K562 (cell line): ENCODE results near the gene MCM9.

Source experiments
- FOXP1 ChIP-seq: sonication (generic); formaldehyde crosslinking; IDR thresholded peaks from 2 replicates; pipeline ENCODE4 v1.8.0; 2022; ENCODE audit warnings: mild to moderate bottlenecking, missing genetic modification reagents
- MTA3 ChIP-seq: fragments of 450-650 bp; formaldehyde crosslinking; IDR thresholded peaks from 2 replicates; pipeline ENCODE4 v1.6.1; 2017; ENCODE audit warnings: mild to moderate bottlenecking, borderline replicate concordance
- PHF20 ChIP-seq: fragments of 450-650 bp; IDR thresholded peaks from 2 replicates; pipeline ENCODE4 v1.6.1; 2018; ENCODE audit not compliant: partially characterized antibody
- POLR2AphosphoS5 ChIP-seq: IDR thresholded peaks from 2 replicates; pipeline ENCODE4 v1.6.1; 2011; ENCODE audit warnings: mild to moderate bottlenecking, low read depth, low read length, moderate library complexity; ENCODE audit not compliant: control insufficient read depth, insufficient read depth
- PURB ChIP-seq: sonication (generic); formaldehyde crosslinking; IDR thresholded peaks from 2 replicates; pipeline ENCODE4 v1.9.0; 2021; ENCODE audit warnings: low read depth, mild to moderate bottlenecking, missing genetic modification reagents
- ZFP36 ChIP-seq: fragments of 150-350 bp; IDR thresholded peaks from 2 replicates; pipeline ENCODE4 v1.6.1; 2018; ENCODE audit warnings: low read length, low read depth; ENCODE audit not compliant: partially characterized antibody
- ZKSCAN1 ChIP-seq: fragments of 150-350 bp; IDR thresholded peaks from 2 replicates; pipeline ENCODE4 v1.6.1; 2016; ENCODE audit warnings: low read depth, low read length
- ZNF282 ChIP-seq: sonication (generic); formaldehyde crosslinking; IDR thresholded peaks from 2 replicates; pipeline ENCODE4 v1.8.1; 2023; ENCODE audit warnings: missing genetic modification reagents
- TF ChIP-seq, protein P1 (sequence below), 3 experiments: IDR thresholded peaks in 2 of 3; conservative IDR thresholded peaks in 1 of 3; 2 replicates each; pipeline ENCODE4 v1.5.1; 2011 to 2012; ENCODE audit warnings: low read length in 3 of 3, mild to moderate bottlenecking in 3 of 3, control low read depth in 2 of 3, improper control_type of control experiment in 1 of 3, inconsistent platforms in 1 of 3, low read depth in 1 of 3, mixed read lengths in 1 of 3, moderate library complexity in 1 of 3; ENCODE audit not compliant: insufficient read depth in 2 of 3
- TF ChIP-seq, protein P2 (sequence below): fragments of 450-650 bp; IDR thresholded peaks from 2 replicates; pipeline ENCODE4 v1.6.1; 2016; ENCODE audit warnings: low read depth
- TF ChIP-seq, protein P3 (sequence below): sonication (generic); formaldehyde crosslinking; IDR thresholded peaks from 2 replicates; pipeline ENCODE4 v1.5.0; 2020; ENCODE audit warnings: missing genetic modification reagents
- TF ChIP-seq, protein P4 (sequence below): sonication (generic); formaldehyde crosslinking; IDR thresholded peaks from 2 replicates; pipeline ENCODE4 v1.9.0; 2022; ENCODE audit warnings: mild to moderate bottlenecking, missing genetic modification reagents

DNA sequence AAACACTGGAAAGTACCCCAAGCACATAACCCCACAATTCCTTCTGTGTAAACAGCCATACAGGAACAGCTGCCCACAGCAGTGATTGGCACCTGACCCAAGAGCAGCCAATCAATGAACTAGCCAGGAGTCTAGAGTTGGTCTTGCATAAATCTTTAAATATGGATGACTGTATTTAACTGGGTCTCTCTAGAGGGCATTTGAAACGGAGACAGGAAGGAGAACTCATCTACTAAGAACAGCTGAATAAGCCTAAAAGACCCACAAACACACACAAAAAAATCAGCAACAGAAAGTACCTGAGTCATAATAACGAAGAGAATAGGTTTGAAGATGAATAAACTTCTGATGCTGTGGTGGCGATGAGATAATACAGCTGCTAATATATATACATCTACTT is 90.0 kb downstream of the MCM9 start:
- TF ChIP-seq, protein P1, sequence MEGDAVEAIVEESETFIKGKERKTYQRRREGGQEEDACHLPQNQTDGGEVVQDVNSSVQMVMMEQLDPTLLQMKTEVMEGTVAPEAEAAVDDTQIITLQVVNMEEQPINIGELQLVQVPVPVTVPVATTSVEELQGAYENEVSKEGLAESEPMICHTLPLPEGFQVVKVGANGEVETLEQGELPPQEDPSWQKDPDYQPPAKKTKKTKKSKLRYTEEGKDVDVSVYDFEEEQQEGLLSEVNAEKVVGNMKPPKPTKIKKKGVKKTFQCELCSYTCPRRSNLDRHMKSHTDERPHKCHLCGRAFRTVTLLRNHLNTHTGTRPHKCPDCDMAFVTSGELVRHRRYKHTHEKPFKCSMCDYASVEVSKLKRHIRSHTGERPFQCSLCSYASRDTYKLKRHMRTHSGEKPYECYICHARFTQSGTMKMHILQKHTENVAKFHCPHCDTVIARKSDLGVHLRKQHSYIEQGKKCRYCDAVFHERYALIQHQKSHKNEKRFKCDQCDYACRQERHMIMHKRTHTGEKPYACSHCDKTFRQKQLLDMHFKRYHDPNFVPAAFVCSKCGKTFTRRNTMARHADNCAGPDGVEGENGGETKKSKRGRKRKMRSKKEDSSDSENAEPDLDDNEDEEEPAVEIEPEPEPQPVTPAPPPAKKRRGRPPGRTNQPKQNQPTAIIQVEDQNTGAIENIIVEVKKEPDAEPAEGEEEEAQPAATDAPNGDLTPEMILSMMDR (IDR thresholded peaks at IDR 0.05 in 2 of 3, conservative IDR thresholded peaks at IDR 0.05 in 1 of 3; ENCODE audit: insufficient read depth in 2 of 3, low read depth in 1 of 3, low read length in 3 of 3) = no peak
- TF ChIP-seq PURB (CRISPR knock-in tag) (no peak), ZNF282 (CRISPR knock-in tag) (no peak), ZFP36 (no peak), POLR2AphosphoS5 (no peak), ZKSCAN1 (no peak), MTA3 (no peak), PHF20 (no peak), FOXP1 (no peak)
- TF ChIP-seq, protein P2, sequence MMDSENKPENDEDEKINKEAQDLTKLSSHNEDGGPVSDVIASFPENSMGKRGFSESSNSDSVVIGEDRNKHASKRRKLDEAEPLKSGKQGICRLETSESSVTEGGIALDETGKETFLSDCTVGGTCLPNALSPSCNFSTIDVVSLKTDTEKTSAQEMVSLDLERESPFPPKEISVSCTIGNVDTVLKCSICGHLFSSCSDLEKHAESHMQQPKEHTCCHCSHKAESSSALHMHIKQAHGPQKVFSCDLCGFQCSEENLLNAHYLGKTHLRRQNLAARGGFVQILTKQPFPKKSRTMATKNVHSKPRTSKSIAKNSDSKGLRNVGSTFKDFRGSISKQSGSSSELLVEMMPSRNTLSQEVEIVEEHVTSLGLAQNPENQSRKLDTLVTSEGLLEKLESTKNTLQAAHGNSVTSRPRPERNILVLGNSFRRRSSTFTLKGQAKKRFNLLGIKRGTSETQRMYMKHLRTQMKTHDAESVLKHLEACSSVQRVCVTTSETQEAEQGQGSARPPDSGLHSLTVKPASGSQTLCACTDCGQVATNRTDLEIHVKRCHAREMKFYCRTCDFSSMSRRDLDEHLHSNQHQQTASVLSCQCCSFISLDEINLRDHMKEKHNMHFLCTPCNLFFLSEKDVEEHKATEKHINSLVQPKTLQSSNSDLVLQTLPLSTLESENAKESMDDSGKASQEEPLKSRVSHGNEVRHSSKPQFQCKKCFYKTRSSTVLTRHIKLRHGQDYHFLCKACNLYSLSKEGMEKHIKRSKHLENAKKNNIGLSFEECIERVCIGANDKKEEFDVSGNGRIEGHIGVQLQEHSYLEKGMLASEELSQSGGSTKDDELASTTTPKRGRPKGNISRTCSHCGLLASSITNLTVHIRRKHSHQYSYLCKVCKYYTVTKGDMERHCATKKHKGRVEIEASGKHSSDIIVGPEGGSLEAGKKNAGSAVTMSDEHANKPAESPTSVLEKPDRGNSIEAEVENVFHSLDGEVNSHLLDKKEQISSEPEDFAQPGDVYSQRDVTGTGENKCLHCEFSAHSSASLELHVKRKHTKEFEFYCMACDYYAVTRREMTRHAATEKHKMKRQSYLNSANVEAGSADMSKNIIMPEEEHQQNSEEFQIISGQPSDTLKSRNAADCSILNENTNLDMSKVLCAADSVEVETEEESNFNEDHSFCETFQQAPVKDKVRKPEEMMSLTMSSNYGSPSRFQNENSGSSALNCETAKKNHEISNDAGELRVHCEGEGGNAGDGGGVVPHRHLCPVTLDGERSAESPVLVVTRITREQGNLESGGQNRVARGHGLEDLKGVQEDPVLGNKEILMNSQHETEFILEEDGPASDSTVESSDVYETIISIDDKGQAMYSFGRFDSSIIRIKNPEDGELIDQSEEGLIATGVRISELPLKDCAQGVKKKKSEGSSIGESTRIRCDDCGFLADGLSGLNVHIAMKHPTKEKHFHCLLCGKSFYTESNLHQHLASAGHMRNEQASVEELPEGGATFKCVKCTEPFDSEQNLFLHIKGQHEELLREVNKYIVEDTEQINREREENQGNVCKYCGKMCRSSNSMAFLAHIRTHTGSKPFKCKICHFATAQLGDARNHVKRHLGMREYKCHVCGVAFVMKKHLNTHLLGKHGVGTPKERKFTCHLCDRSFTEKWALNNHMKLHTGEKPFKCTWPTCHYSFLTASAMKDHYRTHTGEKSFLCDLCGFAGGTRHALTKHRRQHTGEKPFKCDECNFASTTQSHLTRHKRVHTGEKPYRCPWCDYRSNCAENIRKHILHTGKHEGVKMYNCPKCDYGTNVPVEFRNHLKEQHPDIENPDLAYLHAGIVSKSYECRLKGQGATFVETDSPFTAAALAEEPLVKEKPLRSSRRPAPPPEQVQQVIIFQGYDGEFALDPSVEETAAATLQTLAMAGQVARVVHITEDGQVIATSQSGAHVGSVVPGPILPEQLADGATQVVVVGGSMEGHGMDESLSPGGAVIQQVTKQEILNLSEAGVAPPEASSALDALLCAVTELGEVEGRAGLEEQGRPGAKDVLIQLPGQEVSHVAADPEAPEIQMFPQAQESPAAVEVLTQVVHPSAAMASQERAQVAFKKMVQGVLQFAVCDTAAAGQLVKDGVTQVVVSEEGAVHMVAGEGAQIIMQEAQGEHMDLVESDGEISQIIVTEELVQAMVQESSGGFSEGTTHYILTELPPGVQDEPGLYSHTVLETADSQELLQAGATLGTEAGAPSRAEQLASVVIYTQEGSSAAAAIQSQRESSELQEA = no peak
- TF ChIP-seq, protein P3, sequence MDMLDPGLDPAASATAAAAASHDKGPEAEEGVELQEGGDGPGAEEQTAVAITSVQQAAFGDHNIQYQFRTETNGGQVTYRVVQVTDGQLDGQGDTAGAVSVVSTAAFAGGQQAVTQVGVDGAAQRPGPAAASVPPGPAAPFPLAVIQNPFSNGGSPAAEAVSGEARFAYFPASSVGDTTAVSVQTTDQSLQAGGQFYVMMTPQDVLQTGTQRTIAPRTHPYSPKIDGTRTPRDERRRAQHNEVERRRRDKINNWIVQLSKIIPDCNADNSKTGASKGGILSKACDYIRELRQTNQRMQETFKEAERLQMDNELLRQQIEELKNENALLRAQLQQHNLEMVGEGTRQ (CRISPR knock-in tag) = no peak
- TF ChIP-seq, protein P4, sequence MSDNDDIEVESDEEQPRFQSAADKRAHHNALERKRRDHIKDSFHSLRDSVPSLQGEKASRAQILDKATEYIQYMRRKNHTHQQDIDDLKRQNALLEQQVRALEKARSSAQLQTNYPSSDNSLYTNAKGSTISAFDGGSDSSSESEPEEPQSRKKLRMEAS = no peak
